HG03159 (cell line): ENCODE measurements around the gene DCAF17.
A peak's percentile ranks its signal among the peaks of the same experiment; 100 is the strongest.
"Not testable (repeated sequence)": the region's sequence is repeated elsewhere in the genome, so short reads cannot be mapped to it uniquely, and the experiment has no call there.

ENCODE experiments used
- ATAC-seq: cut with Tn5 transposase; IDR thresholded peaks from one replicate; pipeline ENCODE4 v1.9.1; 2021; ENCODE audit warnings: mild to moderate bottlenecking, moderate library complexity; ENCODE audit not compliant: unreplicated experiment

The DCAF17 gene

GRCh38 chr2:171512014-171512413 is 78.0 kb downstream of the DCAF17 start:
- no peak for ATAC-seq

GRCh38 chr2:171512683-171513195 is 78.7 kb downstream of the DCAF17 start:
- ATAC-seq: no peak

- no peak for ATAC-seq
Observed at GRCh38 chr2:171513719-171514160, 79.7 kb downstream of the DCAF17 start.

- no peak for ATAC-seq
Observed at GRCh38 chr2:171514908-171515582, 81.0 kb downstream of the DCAF17 start.

GRCh38 chr2:171515672-171516298 is 81.8 kb downstream of the DCAF17 start:
- ATAC-seq: no peak

- ATAC-seq: no peak
Observed at GRCh38 chr2:171516793-171517192, 82.8 kb downstream of the DCAF17 start.

GRCh38 chr2:171520471-171520870 is 86.4 kb downstream of the DCAF17 start:
- no peak for ATAC-seq

GRCh38 chr2:171521361-171522051 is 87.5 kb downstream of the DCAF17 start:
- peak; percentile 3 for ATAC-seq

- ATAC-seq: peak; percentile 48
Observed at GRCh38 chr2:171522052-171522787, 88.2 kb downstream of the DCAF17 start, which contains the start of gene CYBRD1. Gene CYBRD1 (plus strand): TSS chr2:171522474. CDS start chr2:171522546, 72 bp downstream.

- peak; percentile 24 for ATAC-seq
Observed at GRCh38 chr2:171522788-171523087, 88.7 kb downstream of the DCAF17 start.

GRCh38 chr2:171523088-171524017 is 89.3 kb downstream of the DCAF17 start:
- peak; percentile 32 for ATAC-seq

GRCh38 chr2:171524018-171524401 is 90.0 kb downstream of the DCAF17 start:
- ATAC-seq: no peak

- ATAC-seq: no peak
Observed at GRCh38 chr2:171529914-171530313, 95.9 kb downstream of the DCAF17 start.

GRCh38 chr2:171530378-171530777 is 96.4 kb downstream of the DCAF17 start:
- ATAC-seq: no peak

- ATAC-seq: not testable (repeated sequence)
Observed at GRCh38 chr2:171530859-171531258, 96.8 kb downstream of the DCAF17 start.

- no peak for ATAC-seq
Observed at GRCh38 chr2:171531291-171531690, 97.3 kb downstream of the DCAF17 start.

GRCh38 chr2:171531836-171532450 is 97.9 kb downstream of the DCAF17 start:
- no peak for ATAC-seq

GRCh38 chr2:171533331-171533730 is 99.3 kb downstream of the DCAF17 start:
- no peak for ATAC-seq
